ENCODE measurements around the gene PRIM2. TPM values are rescaled to one million over a fixed set of nuclear protein-coding genes. Genes with fewer than 3 reads are reported as not detected.
A peak's percentile ranks its signal among the peaks of the same experiment; 100 is the strongest.
"Not testable (repeated sequence)": the region's sequence is repeated elsewhere in the genome, so short reads cannot be mapped to it uniquely, and the experiment has no call there.

Gene PRIM2
- total and polyA plus RNA-seq, 2 experiments from 2014 or later, result 45.5 to 75.2 TPM

DNA sequence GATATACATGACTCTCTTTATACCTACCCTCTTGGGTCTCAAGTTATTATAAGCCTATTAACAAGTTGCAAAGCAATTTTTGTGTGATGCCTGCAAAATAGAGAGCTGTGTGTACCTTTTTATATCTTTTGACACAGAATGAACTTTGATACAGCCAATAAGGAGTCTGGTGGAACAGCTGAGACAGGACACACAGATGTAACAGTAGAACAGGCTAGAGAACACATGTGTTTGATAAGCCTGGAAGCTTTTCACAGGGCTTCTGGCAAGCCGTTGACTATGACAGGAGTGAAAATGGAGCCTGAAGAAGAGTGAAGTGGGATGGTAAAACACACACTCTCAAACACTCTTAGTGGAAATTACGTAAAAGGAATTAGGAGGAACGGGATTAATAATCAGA lies 25.9 kb downstream of the PRIM2 start:
- H3K9me3 Mint-ChIP-seq; H3K27ac ChIP-seq (ENCODE audit: low read depth); H3K27ac Mint-ChIP-seq; DNase-seq (ENCODE audit: low spot score); H3K4me1 ChIP-seq (ENCODE audit: insufficient read depth); ATAC-seq; H3K27me3 Mint-ChIP-seq (ENCODE audit: insufficient read depth, low read depth, poor library complexity); H3K27me3 ChIP-seq (ENCODE audit: insufficient read depth); H3K36me3 ChIP-seq (ENCODE audit: insufficient read depth); H2AFZ ChIP-seq; H3F3A ChIP-seq (replicated peaks; ENCODE audit: low read depth); H3K4me3 ChIP-seq; H4K20me1 ChIP-seq (replicated peaks; ENCODE audit: insufficient read depth); H3K9me2 ChIP-seq (ENCODE audit: insufficient read depth); H3K4me3 Mint-ChIP-seq; H3K4me2 ChIP-seq: not testable (repeated sequence)
- peaks cover 28% of the 10 kb centered on the region for H3K79me2 ChIP-seq (replicated peaks; ENCODE audit: insufficient read depth)
- Mint-ChIP-seq H3K4me1 (peaks cover 21% of the 10 kb centered on the region), H3K36me3 (ENCODE audit: low read depth) (peaks cover 25% of the 10 kb centered on the region)

- peaks cover 21% of the 10 kb centered on the region for H3K4me1 Mint-ChIP-seq
- H3K36me3 Mint-ChIP-seq (ENCODE audit: low read depth), result peaks cover 18% of the 10 kb centered on the region
- peak overlapping the region; percentile 56; the same call in 1 of the 2 replicates for H3K27ac Mint-ChIP-seq
- H3K27me3 Mint-ChIP-seq (ENCODE audit: insufficient read depth, low read depth, poor library complexity); H3K4me1 ChIP-seq (ENCODE audit: insufficient read depth); H3K4me3 Mint-ChIP-seq; ATAC-seq; H3K4me2 ChIP-seq; H3K4me3 ChIP-seq; H3K36me3 ChIP-seq (ENCODE audit: insufficient read depth); H3F3A ChIP-seq (replicated peaks; ENCODE audit: low read depth); H3K9me3 Mint-ChIP-seq; H4K20me1 ChIP-seq (replicated peaks; ENCODE audit: insufficient read depth); H3K27me3 ChIP-seq (ENCODE audit: insufficient read depth); H2AFZ ChIP-seq; H3K27ac ChIP-seq (ENCODE audit: low read depth); H3K9me2 ChIP-seq (ENCODE audit: insufficient read depth): not testable (repeated sequence)
- peaks cover 37% of the 10 kb centered on the region for H3K79me2 ChIP-seq (replicated peaks; ENCODE audit: insufficient read depth)
- peak; percentile 18 for DNase-seq (ENCODE audit: low spot score)
Observed at GRCh38 chr6:57346715-57347114, 29.3 kb downstream of the PRIM2 start.

GRCh38 chr6:57347597-57347996 lies 30.2 kb downstream of the PRIM2 start:
- H3K27me3 Mint-ChIP-seq (ENCODE audit: insufficient read depth, low read depth, poor library complexity); DNase-seq (ENCODE audit: low spot score); H4K20me1 ChIP-seq (replicated peaks; ENCODE audit: insufficient read depth); H2AFZ ChIP-seq; H3K4me2 ChIP-seq; H3K27ac Mint-ChIP-seq; H3K4me1 ChIP-seq (ENCODE audit: insufficient read depth); H3K4me3 ChIP-seq; H3K4me3 Mint-ChIP-seq; H3K27me3 ChIP-seq (ENCODE audit: insufficient read depth); H3K27ac ChIP-seq (ENCODE audit: low read depth); H3F3A ChIP-seq (replicated peaks; ENCODE audit: low read depth); H3K9me3 Mint-ChIP-seq; ATAC-seq; H3K36me3 ChIP-seq (ENCODE audit: insufficient read depth); H3K9me2 ChIP-seq (ENCODE audit: insufficient read depth): not testable (repeated sequence)
- H3K79me2 ChIP-seq (replicated peaks; ENCODE audit: insufficient read depth), result peaks cover 39% of the 10 kb centered on the region
- H3K4me1 Mint-ChIP-seq, result peaks cover 21% of the 10 kb centered on the region
- peaks cover 22% of the 10 kb centered on the region for H3K36me3 Mint-ChIP-seq (ENCODE audit: low read depth)

DNA sequence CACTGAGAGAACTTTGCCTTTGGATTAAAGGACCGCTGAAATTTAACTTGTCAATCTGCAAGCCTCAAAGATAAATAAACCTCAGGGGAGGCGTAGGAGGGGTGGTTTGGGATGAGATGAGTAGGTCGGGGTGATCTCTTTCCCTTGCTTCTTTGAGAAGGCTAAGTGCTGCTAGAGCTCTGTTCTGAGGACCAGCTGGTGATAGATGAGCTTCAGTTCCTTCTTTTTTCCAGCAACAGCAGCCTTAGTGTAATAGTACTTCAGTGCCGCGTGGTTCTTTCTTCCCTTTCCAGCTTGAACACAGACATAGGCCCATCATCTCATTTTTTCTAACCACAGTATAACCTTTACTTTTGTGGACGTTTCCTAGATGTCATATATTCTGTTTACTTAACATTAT lies 33.0 kb downstream of the PRIM2 start:
- H3K27ac Mint-ChIP-seq; DNase-seq (ENCODE audit: low spot score); ATAC-seq; H3K4me2 ChIP-seq; H3K4me3 Mint-ChIP-seq; H3K9me3 Mint-ChIP-seq; H3K27ac ChIP-seq (ENCODE audit: low read depth); H3K27me3 ChIP-seq (ENCODE audit: insufficient read depth); H2AFZ ChIP-seq; H3F3A ChIP-seq (replicated peaks; ENCODE audit: low read depth); H3K9me2 ChIP-seq (ENCODE audit: insufficient read depth); H3K36me3 ChIP-seq (ENCODE audit: insufficient read depth); H3K27me3 Mint-ChIP-seq (ENCODE audit: insufficient read depth, low read depth, poor library complexity); H4K20me1 ChIP-seq (replicated peaks; ENCODE audit: insufficient read depth); H3K4me3 ChIP-seq: not testable (repeated sequence)
- peaks cover 23% of the 10 kb centered on the region for H3K4me1 Mint-ChIP-seq
- peaks cover 22% of the 10 kb centered on the region for H3K36me3 Mint-ChIP-seq (ENCODE audit: low read depth)
- peaks cover 12% of the 10 kb centered on the region for H3K4me1 ChIP-seq (ENCODE audit: insufficient read depth)
- H3K79me2 ChIP-seq (replicated peaks; ENCODE audit: insufficient read depth), result peaks cover 40% of the 10 kb centered on the region

- H3K9me3 Mint-ChIP-seq; H3K27ac Mint-ChIP-seq; H3K4me3 ChIP-seq; H4K20me1 ChIP-seq (replicated peaks; ENCODE audit: insufficient read depth); ATAC-seq; H3F3A ChIP-seq (replicated peaks; ENCODE audit: low read depth); DNase-seq (ENCODE audit: low spot score); H3K27me3 ChIP-seq (ENCODE audit: insufficient read depth); H3K4me3 Mint-ChIP-seq; H3K9me2 ChIP-seq (ENCODE audit: insufficient read depth); H3K27ac ChIP-seq (ENCODE audit: low read depth); H3K27me3 Mint-ChIP-seq (ENCODE audit: insufficient read depth, low read depth, poor library complexity); H3K36me3 ChIP-seq (ENCODE audit: insufficient read depth); H3K36me3 Mint-ChIP-seq (ENCODE audit: low read depth); H3K4me2 ChIP-seq; H2AFZ ChIP-seq: not testable (repeated sequence)
- H3K79me2 ChIP-seq (replicated peaks; ENCODE audit: insufficient read depth), result peaks cover 40% of the 10 kb centered on the region
- H3K4me1 Mint-ChIP-seq, result peaks cover 11% of the 10 kb centered on the region; the same call in 2 of the 3 replicates
- H3K4me1 ChIP-seq (ENCODE audit: insufficient read depth), result peaks cover 12% of the 10 kb centered on the region
Observed at GRCh38 chr6:57352596-57352995, 35.2 kb downstream of the PRIM2 start.

- H2AFZ ChIP-seq; H3K4me3 Mint-ChIP-seq; H4K20me1 ChIP-seq (replicated peaks; ENCODE audit: insufficient read depth); ATAC-seq; H3K9me2 ChIP-seq (ENCODE audit: insufficient read depth); H3K36me3 Mint-ChIP-seq (ENCODE audit: low read depth); H3K27ac ChIP-seq (ENCODE audit: low read depth); H3K4me1 ChIP-seq (ENCODE audit: insufficient read depth); H3F3A ChIP-seq (replicated peaks; ENCODE audit: low read depth); H3K36me3 ChIP-seq (ENCODE audit: insufficient read depth); DNase-seq (ENCODE audit: low spot score); H3K27ac Mint-ChIP-seq; H3K9me3 Mint-ChIP-seq; H3K4me3 ChIP-seq; H3K27me3 ChIP-seq (ENCODE audit: insufficient read depth); H3K4me2 ChIP-seq; H3K27me3 Mint-ChIP-seq (ENCODE audit: insufficient read depth, low read depth, poor library complexity): not testable (repeated sequence)
- H3K4me1 Mint-ChIP-seq, result peaks cover 11% of the 10 kb centered on the region
- H3K79me2 ChIP-seq (replicated peaks; ENCODE audit: insufficient read depth), result peaks cover 29% of the 10 kb centered on the region
Observed at GRCh38 chr6:57358319-57358718, 40.9 kb downstream of the PRIM2 start.

- H3K4me3 ChIP-seq; H3K4me1 ChIP-seq (ENCODE audit: insufficient read depth); H3K9me3 Mint-ChIP-seq; DNase-seq (ENCODE audit: low spot score); H3K27me3 ChIP-seq (ENCODE audit: insufficient read depth); H3K36me3 Mint-ChIP-seq (ENCODE audit: low read depth); H3F3A ChIP-seq (replicated peaks; ENCODE audit: low read depth); H4K20me1 ChIP-seq (replicated peaks; ENCODE audit: insufficient read depth); ATAC-seq; H3K4me3 Mint-ChIP-seq; H3K4me2 ChIP-seq; H3K27ac ChIP-seq (ENCODE audit: low read depth); H3K27ac Mint-ChIP-seq; H3K9me2 ChIP-seq (ENCODE audit: insufficient read depth); H3K27me3 Mint-ChIP-seq (ENCODE audit: insufficient read depth, low read depth, poor library complexity); H2AFZ ChIP-seq; H3K36me3 ChIP-seq (ENCODE audit: insufficient read depth): not testable (repeated sequence)
- H3K79me2 ChIP-seq (replicated peaks; ENCODE audit: insufficient read depth), result peaks cover 18% of the 10 kb centered on the region; the same call in 1 of the 2 replicates
- peaks cover 10% of the 10 kb centered on the region for H3K4me1 Mint-ChIP-seq
Observed at GRCh38 chr6:57359766-57360165, 42.3 kb downstream of the PRIM2 start.

Data from GM23338 (cell line).